T-cell (primary cell): ENCODE measurements around the gene GPR89A. TPM values are rescaled to one million over a fixed set of nuclear protein-coding genes. Genes with fewer than 3 reads are reported as not detected.

Source experiments
- ATAC-seq, 4 experiments: fragments of 200-7000 bp in 3 of 4; fragments of 150-1000 bp in 1 of 4; cut with Tn5 transposase; replicated peaks in 1 of 4; 1 replicate in 3 of 4; 2 replicates in 1 of 4; pipeline ENCODE4 v1.10.0; 2021; ENCODE audit warnings: moderate library complexity in 3 of 4, mild to moderate bottlenecking in 2 of 4, moderate number of reproducible peaks in 1 of 4
- CTCF ChIA-PET, 2 donors: fragments of 300-600 bp; sonication (Branson Sonifier 250); formaldehyde crosslinking; loops; one replicate each; lab custom pipeline; 2022; ENCODE audit warnings: antibody characterized with exemption in 2 of 2; lab: Charles Lee
- POLR2A ChIA-PET, 2 donors: fragments of 300-600 bp; sonication (Branson Sonifier 250); formaldehyde crosslinking; loops; one replicate each; lab custom pipeline; 2022; ENCODE audit warnings: antibody characterized with exemption in 2 of 2; lab: Charles Lee
- DNase-seq, 35 experiments: peaks; one replicate each; pipeline versions ENCODE4 v3.0.0 to v3.0.0-alpha.2; 2013 to 2023
- H3K27ac ChIP-seq: one replicate; pipeline ENCODE4 v1.5.1; 2013; ENCODE audit warnings: low read length
- H3K27me3 ChIP-seq, 2 experiments: replicated peaks in 1 of 2; 1 replicate in 1 of 2; 2 replicates in 1 of 2; pipeline versions ENCODE4 v1.6.1 to v1.7.0; 2013; ENCODE audit warnings: low read length in 1 of 2, mixed read lengths in 1 of 2; ENCODE audit not compliant: control insufficient read depth in 2 of 2, insufficient read depth in 2 of 2; ENCODE audit errors: extremely low read depth in 1 of 2
- H3K36me3 ChIP-seq, 2 donors: 1 replicate in 1 of 2; 2 replicates in 1 of 2; pipeline versions ENCODE4 v1.6.1 to v1.7.0; 2013; ENCODE audit warnings: low read length in 1 of 2; ENCODE audit not compliant: control insufficient read depth in 2 of 2, insufficient read depth in 1 of 2; ENCODE audit errors: extremely low read depth in 1 of 2
- H3K4me1 ChIP-seq, 2 experiments: 1 replicate in 1 of 2; 2 replicates in 1 of 2; pipeline versions ENCODE4 v1.6.1 to v1.7.0; 2013; ENCODE audit warnings: low read length in 2 of 2, mixed read lengths in 1 of 2; ENCODE audit not compliant: insufficient read depth in 2 of 2, control insufficient read depth in 1 of 2; ENCODE audit errors: extremely low read depth in 1 of 2
- H3K4me3 ChIP-seq, 2 donors: 1 replicate in 1 of 2; 2 replicates in 1 of 2; pipeline versions ENCODE4 v1.5.1 to v1.7.0; 2013; ENCODE audit warnings: mild to moderate bottlenecking in 2 of 2, low read length in 1 of 2, moderate library complexity in 1 of 2; ENCODE audit not compliant: control insufficient read depth in 1 of 2; ENCODE audit errors: extremely low read depth in 1 of 2
- H3K9me3 ChIP-seq: 2 replicates; pipeline ENCODE4 v1.7.0; 2013
- H3K27ac Mint-ChIP-seq, 2 donors: one replicate each; pipeline ENCODE4 v1.8.0; 2020 to 2021; ENCODE audit warnings: mild to moderate bottlenecking in 2 of 2, mixed read lengths in 2 of 2
- H3K27me3 Mint-ChIP-seq, 2 donors: one replicate each; pipeline ENCODE4 v1.8.0; 2021 to 2022; ENCODE audit warnings: mixed read lengths in 2 of 2
- H3K36me3 Mint-ChIP-seq: one replicate; pipeline ENCODE4 v1.8.0; 2021; ENCODE audit warnings: mixed read lengths
- H3K4me1 Mint-ChIP-seq, 3 donors: one replicate each; pipeline ENCODE4 v1.8.0; 2020 to 2022; ENCODE audit warnings: mixed read lengths in 3 of 3, mild to moderate bottlenecking in 1 of 3
- H3K4me3 Mint-ChIP-seq, 3 donors: one replicate each; pipeline ENCODE4 v1.8.0; 2020 to 2022; ENCODE audit warnings: mild to moderate bottlenecking in 3 of 3, mixed read lengths in 3 of 3, moderate library complexity in 3 of 3
- H3K9me3 Mint-ChIP-seq, 3 donors: one replicate each; pipeline ENCODE4 v1.8.0; 2020 to 2022; ENCODE audit warnings: mixed read lengths in 3 of 3
- WGBS: methylation state at CpG from one replicate; pipeline ENCODE4 v1.1.5; 2013; ENCODE audit warnings: missing lambda C conversion rate; ENCODE audit not compliant: insufficient coverage; 5-methylcytosine and 5-hydroxymethylcytosine counted together
- total RNA-seq, 35 experiments: library from RNA in 6 of 35; stranded (reverse) in 6 of 35; fragments of 120-200 nt in 1 of 35; gene quantifications; one replicate each; pipeline versions ENCODE4 v1.2.1 to v1.2.4 and lab custom pipeline; 2013 to 2026

The GPR89A gene
- total RNA-seq, 5 donors from 2014 or later (not counting 1 experiment from before 2014, with no cell fraction given) = 30.3 to 46.2 (median 35.0) TPM

DNA sequence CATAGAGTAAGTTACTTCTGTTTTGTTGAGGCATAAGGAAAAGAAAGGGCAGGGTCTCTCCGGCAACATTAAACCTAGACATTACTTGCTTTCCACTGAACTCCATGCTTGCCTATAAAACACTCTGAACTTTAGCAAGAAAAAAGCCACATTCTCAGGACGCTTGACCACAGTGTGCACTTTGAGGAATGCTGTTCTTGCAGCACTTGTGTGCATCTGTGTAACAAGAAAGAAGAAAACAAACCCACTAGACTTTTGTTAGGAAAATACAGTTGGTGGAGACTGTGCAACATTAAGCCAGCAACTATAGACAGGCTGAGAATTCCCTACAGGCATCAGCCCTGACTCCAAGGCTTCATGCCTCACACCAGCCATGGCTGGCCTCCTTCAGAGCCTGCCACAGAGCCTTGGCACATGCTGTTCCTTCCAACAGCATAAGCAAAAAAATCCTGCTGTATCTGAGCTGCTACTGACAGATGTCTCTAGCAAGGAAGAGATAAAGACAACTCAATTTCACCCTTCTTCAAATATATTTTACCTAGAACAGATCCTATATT is 93.6 kb downstream of the GPR89A start:
- DNase-seq = no peak
- H3K9me3 ChIP-seq = no peaks in the 10 kb centered on the region
- H3K27ac ChIP-seq = no peak overlapping the region
- 100% methylated on average over 1 of the region's 2 CpGs for WGBS
- Mint-ChIP-seq H3K27me3 (no peaks in the 10 kb centered on the region), H3K4me1 (no peaks in the 10 kb centered on the region), H3K4me3 (no peak overlapping the region), H3K9me3 (no peaks in the 10 kb centered on the region), H3K36me3 (no peaks in the 10 kb centered on the region), H3K27ac (no peak overlapping the region)
- H3K4me1 ChIP-seq = no peaks in the 10 kb centered on the region
- no peaks in the 10 kb centered on the region for H3K36me3 ChIP-seq
- H3K4me3 ChIP-seq = no peak overlapping the region
- ChIA-PET POLR2A (no interaction called here), CTCF (no interaction called here)
- no peaks in the 10 kb centered on the region for H3K27me3 ChIP-seq
- ATAC-seq = no peak

DNA sequence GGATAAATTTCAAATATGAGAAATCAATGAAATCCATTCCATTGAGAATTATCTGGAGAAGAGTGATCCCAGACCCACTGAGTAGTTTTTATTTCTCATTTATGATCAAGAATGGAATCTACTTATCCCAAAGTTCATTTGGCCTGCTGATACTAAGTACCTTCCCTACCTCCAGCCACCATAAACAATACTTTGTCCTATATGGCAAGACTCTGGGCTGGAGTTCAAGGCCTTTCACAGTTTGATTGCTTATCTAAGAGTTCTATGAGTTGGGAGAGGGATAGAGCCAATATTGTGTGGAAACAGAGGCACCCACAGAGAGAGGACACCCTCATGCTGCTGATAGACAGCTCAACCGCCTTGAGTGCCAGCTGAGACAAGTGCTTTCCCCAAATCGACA is 94.3 kb downstream of the GPR89A start:
- DNase-seq = no peak
- ChIA-PET CTCF (no interaction called here), POLR2A (no interaction called here)
- Histone ChIP-seq H3K4me3 (no peak overlapping the region), H3K27me3 (no peaks in the 10 kb centered on the region), H3K36me3 (no peaks in the 10 kb centered on the region), H3K27ac (no peak overlapping the region), H3K4me1 (no peaks in the 10 kb centered on the region), H3K9me3 (no peaks in the 10 kb centered on the region)
- Mint-ChIP-seq H3K27ac (no peak overlapping the region), H3K36me3 (no peaks in the 10 kb centered on the region), H3K4me1 (no peaks in the 10 kb centered on the region), H3K27me3 (no peaks in the 10 kb centered on the region), H3K9me3 (no peaks in the 10 kb centered on the region), H3K4me3 (no peak overlapping the region)
- ATAC-seq = no peak
- no CpG with 5 or more reads among the region's 2 CpGs for WGBS

DNA sequence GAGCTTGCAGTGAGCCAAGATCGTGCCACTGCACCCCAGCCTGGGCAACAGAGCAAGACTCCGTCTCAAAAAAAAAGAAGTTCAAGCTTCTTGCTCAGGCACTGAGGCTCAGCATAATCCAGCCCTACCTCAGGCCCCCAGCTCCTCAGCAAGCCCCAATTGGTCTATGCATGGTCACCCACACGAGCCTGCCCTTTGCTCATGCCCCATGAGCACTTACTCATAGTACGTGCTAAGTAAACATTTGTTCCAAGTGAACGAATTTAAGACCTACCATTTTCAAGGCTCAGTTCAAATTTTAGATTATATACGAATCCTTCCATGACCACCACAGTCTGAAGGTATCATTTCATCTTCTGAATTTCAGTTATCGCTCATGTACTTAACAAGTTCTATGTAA is 95.0 kb downstream of the GPR89A start:
- CTCF ChIA-PET = no interaction called here
- H3K4me3 Mint-ChIP-seq = no peak overlapping the region
- H3K27me3 Mint-ChIP-seq = no peaks in the 10 kb centered on the region
- no peak for DNase-seq
- Histone ChIP-seq H3K27ac (no peak overlapping the region), H3K4me3 (no peak overlapping the region), H3K36me3 (no peaks in the 10 kb centered on the region), H3K4me1 (no peaks in the 10 kb centered on the region), H3K9me3 (no peaks in the 10 kb centered on the region), H3K27me3 (no peaks in the 10 kb centered on the region)
- no peak overlapping the region for H3K27ac Mint-ChIP-seq
- WGBS = 87% methylated on average over 6 of the region's 7 CpGs
- no peak for ATAC-seq
- POLR2A ChIA-PET = no interaction called here
- no peaks in the 10 kb centered on the region for H3K9me3 Mint-ChIP-seq
- H3K36me3 Mint-ChIP-seq = no peaks in the 10 kb centered on the region
- H3K4me1 Mint-ChIP-seq = no peaks in the 10 kb centered on the region

DNA sequence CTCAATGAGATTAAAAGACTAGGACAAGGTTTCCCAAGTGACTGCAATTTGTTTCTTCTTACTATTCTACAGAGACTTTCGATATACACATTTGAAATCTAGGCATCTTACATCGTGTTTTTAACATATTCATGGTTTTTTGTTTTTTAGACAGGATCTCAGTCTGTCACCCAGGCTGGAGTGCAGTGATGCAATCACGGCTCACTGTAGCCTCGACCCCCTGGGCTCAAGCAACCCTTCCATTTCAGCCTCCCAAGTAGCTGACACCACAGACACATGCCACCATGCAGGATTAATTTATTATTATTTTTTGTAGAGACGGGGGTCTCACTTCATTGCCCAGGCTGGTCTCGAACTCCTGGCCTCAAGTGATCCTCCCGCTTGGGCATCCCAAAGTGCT is 97.8 kb downstream of the GPR89A start:
- no peak overlapping the region for H3K27ac Mint-ChIP-seq
- no peaks in the 10 kb centered on the region for H3K4me1 Mint-ChIP-seq
- Histone ChIP-seq H3K27ac (no peak overlapping the region), H3K4me1 (no peaks in the 10 kb centered on the region), H3K36me3 (no peaks in the 10 kb centered on the region), H3K4me3 (no peak overlapping the region), H3K27me3 (no peaks in the 10 kb centered on the region), H3K9me3 (no peaks in the 10 kb centered on the region)
- ATAC-seq = no peak
- H3K4me3 Mint-ChIP-seq = no peak overlapping the region
- H3K9me3 Mint-ChIP-seq = no peaks in the 10 kb centered on the region
- no peaks in the 10 kb centered on the region for H3K27me3 Mint-ChIP-seq
- H3K36me3 Mint-ChIP-seq = no peaks in the 10 kb centered on the region
- ChIA-PET POLR2A (no interaction called here), CTCF (no interaction called here)
- DNase-seq = no peak
- WGBS = 94% methylated on average over 3 of the region's 7 CpGs

DNA sequence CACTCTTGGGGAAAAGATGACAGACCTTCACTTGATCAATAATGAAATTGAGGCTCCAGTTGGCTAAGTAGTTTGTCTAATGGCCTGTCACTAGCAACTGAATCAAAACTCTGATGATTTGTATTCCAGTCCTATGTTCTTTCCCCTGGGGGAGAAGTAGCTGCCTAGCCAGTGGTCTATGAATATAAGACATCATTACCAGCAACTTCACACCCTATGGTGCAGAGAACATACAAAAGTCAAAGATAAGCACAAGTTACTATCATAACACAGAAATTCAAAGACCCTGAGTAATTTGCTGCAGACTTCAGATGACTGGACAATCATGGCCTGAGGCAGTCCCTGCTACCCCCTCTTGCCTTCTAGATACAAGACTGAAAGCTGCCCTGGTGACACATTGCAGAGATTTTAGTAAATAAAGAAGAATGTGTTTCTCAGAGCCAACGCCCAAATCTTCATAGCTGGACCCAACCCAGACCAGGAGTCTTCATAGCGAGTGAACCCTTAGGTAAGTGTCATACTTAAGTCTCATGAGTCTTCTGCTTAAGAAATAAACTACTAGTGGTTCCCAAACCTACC is 98.4 kb downstream of the GPR89A start:
- CTCF ChIA-PET = no interaction called here
- Mint-ChIP-seq H3K27ac (no peak overlapping the region), H3K36me3 (no peaks in the 10 kb centered on the region), H3K27me3 (no peaks in the 10 kb centered on the region), H3K9me3 (no peaks in the 10 kb centered on the region), H3K4me1 (no peaks in the 10 kb centered on the region), H3K4me3 (no peak overlapping the region)
- POLR2A ChIA-PET = no interaction called here
- no peaks in the 10 kb centered on the region for H3K27me3 ChIP-seq
- H3K9me3 ChIP-seq = no peaks in the 10 kb centered on the region
- no peaks in the 10 kb centered on the region for H3K4me1 ChIP-seq
- DNase-seq (no peak), ATAC-seq (no peak)
- H3K27ac ChIP-seq = no peak overlapping the region
- H3K4me3 ChIP-seq = no peak overlapping the region
- no CpG with 5 or more reads among the region's 2 CpGs for WGBS
- H3K36me3 ChIP-seq = no peaks in the 10 kb centered on the region

DNA sequence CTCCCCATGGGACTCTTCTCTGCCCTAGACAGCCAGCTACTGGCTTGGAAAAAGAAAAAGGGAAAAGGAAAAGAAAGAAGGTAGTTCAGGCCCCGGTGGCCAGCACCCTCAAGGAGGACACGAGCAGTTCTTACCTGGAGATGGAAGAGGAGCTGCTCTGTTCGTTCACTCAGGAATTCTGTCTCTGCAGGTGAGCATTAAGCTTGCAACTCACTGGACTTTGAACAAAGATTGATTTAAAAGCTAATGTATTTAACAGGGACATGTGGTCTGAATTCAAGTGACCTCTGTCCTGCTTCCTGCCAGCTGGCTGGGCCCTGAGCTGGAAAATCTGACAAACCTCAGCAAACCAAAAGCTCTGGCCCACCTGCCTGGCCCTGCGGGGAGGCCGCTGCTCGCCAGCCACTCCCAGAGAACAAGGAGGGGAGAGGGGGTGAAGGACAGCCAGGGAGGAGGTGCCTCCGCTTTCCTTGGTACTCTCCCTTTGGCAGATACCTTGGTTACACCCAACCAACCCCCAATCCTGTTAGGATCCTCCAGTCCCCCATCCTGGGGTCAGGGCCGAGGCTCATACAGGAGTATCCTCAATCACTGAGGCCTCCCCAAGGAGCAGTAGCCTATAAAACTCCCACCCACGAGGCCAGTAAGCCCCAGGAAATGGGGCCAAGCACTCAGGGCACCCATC is 99.5 kb downstream of the GPR89A start, which contains the start of gene PDZK1:
Gene PDZK1 (minus strand): TSS at position 186 of the 685 bp plus-strand sequence. CDS start 19,347 bp downstream, outside the sequence.
- Histone ChIP-seq H3K4me1 (no peaks in the 10 kb centered on the region), H3K9me3 (no peaks in the 10 kb centered on the region), H3K4me3 (no peak within 1 kb of the TSS), H3K27me3 (no peaks in the 10 kb centered on the region), H3K27ac (no peak within 1 kb of the TSS), H3K36me3 (no peaks in the 10 kb centered on the region)
- 68% methylated on average over 3 of the region's 9 CpGs for WGBS
- H3K27ac Mint-ChIP-seq = no peak within 1 kb of the TSS
- ATAC-seq = no peak
- no peaks in the 10 kb centered on the region for H3K4me1 Mint-ChIP-seq
- H3K36me3 Mint-ChIP-seq = no peaks in the 10 kb centered on the region
- H3K27me3 Mint-ChIP-seq = no peaks in the 10 kb centered on the region
- no peak within 1 kb of the TSS for H3K4me3 Mint-ChIP-seq
- CTCF ChIA-PET = no interaction called here
- POLR2A ChIA-PET = no interaction called here
- no peaks in the 10 kb centered on the region for H3K9me3 Mint-ChIP-seq
- no peak for DNase-seq
